CD14-positive monocyte (primary cell): ENCODE results near the gene TNNI3K. TPM values are rescaled to one million over a fixed set of nuclear protein-coding genes. Genes with fewer than 3 reads are reported as not detected.

ENCODE experiments used
- DNase-seq, 3 donors: peaks; one replicate each; pipeline ENCODE4 v3.0.0-alpha.2; 2011 to 2022
- H2AFZ ChIP-seq: 2 replicates; pipeline ENCODE4 v1.6.0; 2012; ENCODE audit warnings: mild to moderate bottlenecking, low read depth, low read length, inconsistent platforms; ENCODE audit not compliant: insufficient read depth, poor library complexity, severe bottlenecking
- H3K27ac ChIP-seq, 2 donors: 1 replicate in 1 of 2; 2 replicates in 1 of 2; pipeline ENCODE4 v1.5.1; 2012 to 2013; ENCODE audit warnings: low read length in 2 of 2, control low read depth in 1 of 2, inconsistent platforms in 1 of 2, low read depth in 1 of 2, mild to moderate bottlenecking in 1 of 2
- H3K27me3 ChIP-seq, 2 donors: one replicate each; pipeline versions ENCODE4 v1.6.0 to v1.6.1; 2011 to 2013; ENCODE audit warnings: low read length in 2 of 2; ENCODE audit not compliant: control insufficient read depth in 2 of 2, insufficient read depth in 2 of 2
- H3K36me3 ChIP-seq, 2 donors: replicated peaks in 1 of 2; 1 replicate in 1 of 2; 2 replicates in 1 of 2; pipeline versions ENCODE4 v1.5.1 to v1.6.1; 2012 to 2013; ENCODE audit warnings: low read length in 2 of 2, control low read depth in 1 of 2, inconsistent platforms in 1 of 2, mild to moderate bottlenecking in 1 of 2; ENCODE audit not compliant: insufficient read depth in 2 of 2, control insufficient read depth in 1 of 2
- H3K4me1 ChIP-seq, 2 donors: 1 replicate in 1 of 2; 2 replicates in 1 of 2; pipeline versions ENCODE4 v1.5.1 to v1.6.1; 2012 to 2013; ENCODE audit warnings: low read length in 2 of 2, control low read depth in 1 of 2, inconsistent platforms in 1 of 2, mild to moderate bottlenecking in 1 of 2, moderate library complexity in 1 of 2; ENCODE audit not compliant: insufficient read depth in 2 of 2, control insufficient read depth in 1 of 2
- H3K4me2 ChIP-seq: replicated peaks from 2 replicates; pipeline ENCODE3; 2012; ENCODE audit warnings: low read length, moderate library complexity, mild to moderate bottlenecking; ENCODE audit not compliant: poor library complexity, severe bottlenecking; ENCODE audit errors: extremely low read depth
- H3K4me3 ChIP-seq, 3 experiments: fragments of 200-600 bp in 1 of 3; sonication (generic) in 1 of 3; replicated peaks in 1 of 3; 1 replicate in 2 of 3; 2 replicates in 1 of 3; pipeline ENCODE4 v1.5.1; 2011 to 2013; ENCODE audit warnings: low read length in 3 of 3, mild to moderate bottlenecking in 3 of 3, control low read depth in 2 of 3, low read depth in 2 of 3, inconsistent platforms in 1 of 3, moderate library complexity in 1 of 3
- H3K79me2 ChIP-seq: 2 replicates; pipeline ENCODE4 v1.6.0; 2012; ENCODE audit warnings: mild to moderate bottlenecking, control low read depth, inconsistent platforms, low read length, moderate library complexity; ENCODE audit not compliant: insufficient read depth
- H3K9ac ChIP-seq: 2 replicates; pipeline ENCODE4 v1.6.0; 2017; ENCODE audit warnings: low read length, mild to moderate bottlenecking; ENCODE audit not compliant: insufficient read depth, poor library complexity, severe bottlenecking
- H3K9me3 ChIP-seq, 2 donors: replicated peaks in 1 of 2; 1 replicate in 1 of 2; 2 replicates in 1 of 2; pipeline versions ENCODE4 v1.5.1 to v1.6.1; 2012 to 2013; ENCODE audit warnings: low read length in 2 of 2, control low read depth in 1 of 2; ENCODE audit not compliant: control insufficient read depth in 1 of 2, insufficient read depth in 1 of 2
- H4K20me1 ChIP-seq: 2 replicates; pipeline ENCODE4 v1.6.0; 2012; ENCODE audit warnings: mild to moderate bottlenecking, low read length, control low read depth, moderate library complexity; ENCODE audit not compliant: insufficient read depth
- H3K27ac Mint-ChIP-seq, 7 donors: one replicate each; pipeline ENCODE4 v1.8.0; 2020; ENCODE audit warnings: mild to moderate bottlenecking in 7 of 7, mixed read lengths in 7 of 7, moderate library complexity in 6 of 7, inconsistent platforms in 2 of 7
- H3K27me3 Mint-ChIP-seq, 3 donors: one replicate each; pipeline ENCODE4 v1.8.0; 2021 to 2022; ENCODE audit warnings: low read depth in 3 of 3, mild to moderate bottlenecking in 3 of 3, mixed read lengths in 3 of 3, moderate library complexity in 3 of 3, inconsistent platforms in 1 of 3
- H3K36me3 Mint-ChIP-seq, 2 donors: one replicate each; pipeline ENCODE4 v1.8.0; 2020; ENCODE audit warnings: mixed read lengths in 2 of 2, inconsistent platforms in 1 of 2, mild to moderate bottlenecking in 1 of 2
- H3K4me1 Mint-ChIP-seq: one replicate; pipeline ENCODE4 v1.8.0; 2020; ENCODE audit warnings: mild to moderate bottlenecking, mixed read lengths
- H3K4me3 Mint-ChIP-seq, 2 donors: one replicate each; pipeline ENCODE4 v1.8.0; 2020; ENCODE audit warnings: mild to moderate bottlenecking in 2 of 2, mixed read lengths in 2 of 2, moderate library complexity in 1 of 2
- H3K9me3 Mint-ChIP-seq, 7 donors: one replicate each; pipeline ENCODE4 v1.8.0; 2020 to 2022; ENCODE audit warnings: mixed read lengths in 7 of 7, mild to moderate bottlenecking in 6 of 7, moderate library complexity in 6 of 7, inconsistent platforms in 2 of 7
- CTCF ChIP-seq: fragments of 200-600 bp; IDR thresholded peaks from one replicate; pipeline ENCODE4 v1.8.0; 2022; ENCODE audit warnings: antibody characterized with exemption, mild to moderate bottlenecking
- WGBS: methylation state at CpG from one replicate; pipeline ENCODE4 v1.1.5; 2013; ENCODE audit warnings: missing lambda C conversion rate; ENCODE audit not compliant: insufficient coverage; 5-methylcytosine and 5-hydroxymethylcytosine counted together
- intact Hi-C, 2 donors: fragments of 100-400 bp; cut with micrococcal nuclease; formaldehyde crosslinking; loops; one replicate each; pipeline versions ENCODE4 v1.15.0 to v1.15.1; 2023
- polyA plus RNA-seq, 3 donors: library from polyadenylated mRNA; depleted of rRNA in 1 of 3; unstranded in 2 of 3; stranded (reverse) in 1 of 3; fragments of 300-500 nt in 2 of 3; fragments of >200 nt in 1 of 3; fragmentation: Illumina TruSeq in 2 of 3; gene quantifications; 1 replicate in 2 of 3; 2 replicates in 1 of 3; pipeline ENCODE4 v1.2.3, GENCODE V29; 2012 to 2021

TNNI3K gene
- polyA plus RNA-seq, 3 donors: 0.51 TPM; not detected in 2

GRCh38 chr1:74468982-74469603 lies 233.9 kb downstream of the TNNI3K start:
- DNase-seq: no peak
- peaks cover 0 to 8% of the 10 kb centered on the region in 2 donors for H3K9me3 ChIP-seq
- H3K4me3 Mint-ChIP-seq: no peak overlapping the region
- H3K27ac ChIP-seq: no peak overlapping the region
- no peak overlapping the region for H3K27ac Mint-ChIP-seq
- H3K4me1 Mint-ChIP-seq: no peaks in the 10 kb centered on the region
- no peaks in the 10 kb centered on the region for H3K27me3 ChIP-seq
- no CpG with 5 or more reads among the region's 2 CpGs for whole genome bisulfite sequencing
- peaks cover 0 to 4% (median 0%) of the 10 kb centered on the region in 7 donors for H3K9me3 Mint-ChIP-seq
- no peaks in the 10 kb centered on the region for H3K27me3 Mint-ChIP-seq
- no peak overlapping the region for H3K9ac ChIP-seq
- no peak overlapping the region for H2AFZ ChIP-seq
- no peaks in the 10 kb centered on the region for H4K20me1 ChIP-seq
- H3K4me3 ChIP-seq: no peak overlapping the region
- H3K79me2 ChIP-seq: no peaks in the 10 kb centered on the region
- intact Hi-C loops: no loop called here
- no peak overlapping the region for H3K4me2 ChIP-seq
- H3K36me3 ChIP-seq: no peaks in the 10 kb centered on the region
- TF ChIP-seq CTCF: peak; percentile 24
- no peaks in the 10 kb centered on the region for H3K4me1 ChIP-seq
- H3K36me3 Mint-ChIP-seq: no peaks in the 10 kb centered on the region

GRCh38 chr1:74470251-74470650 lies 235.1 kb downstream of the TNNI3K start:
- DNase-seq: no peak
- Mint-ChIP-seq H3K9me3 (peaks cover 0 to 3% (median 0%) of the 10 kb centered on the region in 7 donors), H3K27me3 (no peaks in the 10 kb centered on the region), H3K36me3 (no peaks in the 10 kb centered on the region), H3K27ac (no peak overlapping the region), H3K4me3 (no peak overlapping the region), H3K4me1 (no peaks in the 10 kb centered on the region)
- Histone ChIP-seq H3K79me2 (no peaks in the 10 kb centered on the region), H3K4me1 (no peaks in the 10 kb centered on the region), H3K27ac (no peak overlapping the region), H2AFZ (no peak overlapping the region), H3K9me3 (peaks cover 0 to 5% of the 10 kb centered on the region in 2 donors), H4K20me1 (no peaks in the 10 kb centered on the region), H3K4me2 (no peak overlapping the region), H3K27me3 (no peaks in the 10 kb centered on the region), H3K4me3 (no peak overlapping the region), H3K9ac (no peak overlapping the region), H3K36me3 (no peaks in the 10 kb centered on the region)
- no peak for TF ChIP-seq CTCF
- WGBS: 76% methylated on average over 2 of the region's 3 CpGs
- intact Hi-C loops: no loop called here
